HG03159 (cell line): ENCODE results near the gene RSRP1.
"Not testable (repeated sequence)": the region's sequence is repeated elsewhere in the genome, so short reads cannot be mapped to it uniquely, and the experiment has no call there.

Source experiments
- ATAC-seq: cut with Tn5 transposase; IDR thresholded peaks from one replicate; pipeline ENCODE4 v1.9.1; 2021; ENCODE audit warnings: mild to moderate bottlenecking, moderate library complexity; ENCODE audit not compliant: unreplicated experiment

The RSRP1 gene, protein sequence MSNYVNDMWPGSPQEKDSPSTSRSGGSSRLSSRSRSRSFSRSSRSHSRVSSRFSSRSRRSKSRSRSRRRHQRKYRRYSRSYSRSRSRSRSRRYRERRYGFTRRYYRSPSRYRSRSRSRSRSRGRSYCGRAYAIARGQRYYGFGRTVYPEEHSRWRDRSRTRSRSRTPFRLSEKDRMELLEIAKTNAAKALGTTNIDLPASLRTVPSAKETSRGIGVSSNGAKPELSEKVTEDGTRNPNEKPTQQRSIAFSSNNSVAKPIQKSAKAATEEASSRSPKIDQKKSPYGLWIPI

DNA sequence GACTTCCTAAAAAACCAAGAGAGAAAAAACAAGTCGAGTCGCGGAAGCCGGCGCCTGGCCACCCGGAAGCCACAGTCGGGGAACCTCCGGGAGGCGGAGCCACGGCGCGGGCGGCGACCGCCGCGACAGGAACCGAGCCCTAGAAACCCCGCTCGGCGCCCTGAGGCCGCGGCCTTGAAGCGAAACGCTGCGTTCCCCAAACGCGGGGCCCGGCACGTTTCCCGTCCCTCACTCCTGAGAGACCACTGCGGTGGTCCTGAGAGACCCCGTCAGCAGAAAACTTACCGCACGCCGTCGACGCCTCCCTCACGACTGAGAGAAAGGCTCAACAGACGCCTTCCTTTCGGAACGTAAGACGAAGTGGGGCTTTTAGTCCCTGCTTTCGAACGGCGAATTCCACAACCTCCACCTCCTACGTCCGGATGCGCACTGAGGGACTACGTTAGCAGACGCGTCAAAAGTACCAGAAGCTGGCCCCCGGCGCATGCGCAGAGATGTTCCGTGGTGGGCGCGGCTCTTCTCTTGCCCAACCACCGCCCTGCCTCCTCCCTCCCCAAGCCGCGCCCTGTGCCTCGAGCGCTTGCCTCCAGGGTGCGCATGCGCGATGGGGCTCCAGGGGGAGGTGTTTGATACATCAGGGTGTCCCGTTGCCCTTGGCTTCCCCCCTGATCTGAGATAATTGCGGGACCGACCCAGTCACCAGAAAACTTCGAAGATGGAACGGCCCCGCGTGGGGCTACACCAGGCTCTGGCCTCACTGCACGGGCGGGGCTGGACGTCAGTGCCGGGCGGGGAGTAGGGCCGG is at the start of gene RSRP1:
TSS of gene RSRP1 (minus strand) at position 431 of the 805 bp plus-strand sequence. CDS start 491 bp downstream, outside the sequence.
- ATAC-seq: peak; percentile 86

DNA sequence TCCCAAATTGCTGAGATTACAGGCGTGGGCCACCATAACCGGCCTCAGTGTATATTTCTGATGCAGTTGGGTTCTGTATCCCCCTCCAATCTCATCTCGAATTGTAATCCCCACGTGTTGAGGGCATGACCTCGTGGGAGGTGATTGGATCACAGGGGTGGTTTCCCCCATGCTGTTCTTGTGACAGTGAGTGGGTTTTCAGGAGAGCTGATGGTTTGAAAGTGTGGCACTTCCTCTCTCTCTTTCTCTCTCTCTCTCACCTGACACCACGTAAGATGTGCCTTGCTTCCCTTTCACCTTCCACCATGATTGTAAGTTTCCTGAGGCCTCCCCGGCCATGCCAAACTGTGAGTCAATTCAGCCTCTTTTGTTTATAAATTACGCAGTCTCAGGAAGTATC is 49.2 kb upstream of the RSRP1 start:
- ATAC-seq: not testable (repeated sequence)

DNA sequence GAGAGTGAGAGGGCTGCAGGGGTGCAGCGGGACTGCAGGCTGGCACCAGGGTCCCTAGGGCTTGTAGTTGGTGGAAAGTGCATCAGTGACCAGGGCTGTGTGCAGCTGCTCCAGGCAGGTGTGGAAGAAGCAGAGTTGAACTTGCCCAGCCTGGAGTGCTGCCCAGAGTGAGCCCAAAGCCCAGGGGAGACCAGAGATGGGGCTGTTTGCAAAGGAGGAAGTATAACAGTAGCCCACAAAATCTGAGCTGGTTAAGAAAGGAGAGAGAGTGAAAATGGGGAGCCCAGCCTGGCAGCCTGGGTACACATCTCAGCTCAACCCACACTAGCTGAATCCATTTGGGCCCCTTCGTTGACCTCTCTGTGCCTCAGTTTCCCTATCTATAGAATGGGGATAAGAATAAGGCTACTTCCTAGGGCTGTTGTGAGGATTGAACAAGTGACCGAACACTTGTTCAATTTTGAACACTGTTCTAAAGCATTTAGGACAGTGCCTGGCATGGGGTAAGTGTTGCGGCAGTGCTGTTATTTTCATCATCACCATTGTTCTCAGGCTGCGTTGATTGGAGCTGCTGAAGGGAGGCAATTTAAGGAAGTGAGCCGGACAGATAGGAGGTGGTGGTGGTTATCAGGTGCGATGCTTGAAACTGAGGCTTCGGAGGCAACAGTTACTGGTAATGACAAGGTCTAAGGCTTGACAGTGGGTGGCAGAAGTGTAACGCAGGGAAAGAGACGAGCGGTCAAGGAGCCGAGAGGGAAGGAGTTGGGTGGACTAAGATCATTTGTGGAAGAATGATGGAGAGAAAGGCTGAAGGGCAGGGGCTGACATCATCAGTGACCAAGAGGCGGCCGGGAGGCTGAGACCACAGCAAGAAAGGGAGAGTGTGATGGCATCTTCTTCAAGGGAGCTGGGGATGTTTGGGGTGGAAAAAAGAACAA is 47.9 kb upstream of the RSRP1 start:
- not testable (repeated sequence) for ATAC-seq

DNA sequence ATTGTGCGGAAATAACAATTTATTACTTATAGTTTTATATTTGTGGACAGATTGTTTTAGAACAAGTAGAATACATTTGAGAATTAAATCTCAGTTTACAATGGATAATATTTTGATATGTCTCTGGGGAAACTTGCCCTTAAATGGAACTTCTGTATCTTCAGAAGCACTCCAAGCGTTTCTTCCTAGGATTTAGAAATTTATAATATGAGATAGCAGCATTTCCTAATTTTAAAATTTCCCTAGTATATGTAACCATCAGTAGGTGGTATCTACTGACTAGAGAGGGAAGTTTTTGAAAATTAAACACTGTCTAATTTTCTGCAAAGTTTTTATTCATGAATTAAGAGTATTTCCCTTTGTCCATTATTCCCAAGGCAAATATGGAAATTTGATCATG is 46.2 kb upstream of the RSRP1 start:
- ATAC-seq: not testable (repeated sequence)

DNA sequence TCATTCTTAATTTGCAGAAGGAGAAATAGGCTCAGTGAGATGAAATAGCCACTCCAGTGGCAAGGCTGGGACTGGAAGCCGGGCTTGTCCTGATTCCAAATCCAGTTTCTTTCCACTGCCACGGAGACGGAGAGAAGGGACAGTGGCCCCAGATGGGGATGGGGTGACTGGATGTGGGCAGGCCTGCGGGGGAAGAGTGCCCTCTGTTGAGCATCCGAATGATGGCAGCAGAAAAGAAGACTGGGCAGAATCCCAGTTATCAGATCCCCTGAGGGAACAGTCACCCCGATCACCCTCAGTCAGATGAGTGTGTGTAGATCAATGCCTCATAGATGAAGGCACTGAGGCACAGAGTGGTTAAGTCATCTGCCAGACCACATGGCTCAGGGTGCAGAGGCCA is 42.8 kb upstream of the RSRP1 start:
- not testable (repeated sequence) for ATAC-seq

DNA sequence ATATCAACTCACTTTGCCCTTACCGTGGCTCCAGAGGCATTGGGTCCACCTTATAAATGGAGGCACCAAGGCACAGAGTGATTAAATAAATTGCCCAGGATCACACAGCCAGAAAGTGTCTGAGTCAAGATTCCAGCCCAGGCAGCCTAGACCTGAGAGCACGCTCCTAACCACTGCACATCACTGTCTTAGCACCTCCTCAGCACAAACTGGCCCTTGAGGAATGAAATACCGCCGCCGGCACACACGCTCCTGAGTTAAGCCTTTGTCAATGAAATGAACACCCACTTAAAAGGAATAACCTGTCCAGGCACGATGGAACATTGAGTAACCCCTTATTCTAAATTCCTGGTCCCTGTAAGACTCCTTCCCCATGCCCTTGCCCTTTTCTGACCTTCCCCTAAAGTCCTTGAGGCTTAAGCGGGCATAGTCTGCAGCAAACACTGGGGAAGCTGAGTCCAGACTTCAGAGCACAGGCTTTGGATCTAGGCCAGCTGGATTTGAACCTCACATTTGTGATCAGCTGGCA is 41.4 kb upstream of the RSRP1 start:
- ATAC-seq: not testable (repeated sequence)

DNA sequence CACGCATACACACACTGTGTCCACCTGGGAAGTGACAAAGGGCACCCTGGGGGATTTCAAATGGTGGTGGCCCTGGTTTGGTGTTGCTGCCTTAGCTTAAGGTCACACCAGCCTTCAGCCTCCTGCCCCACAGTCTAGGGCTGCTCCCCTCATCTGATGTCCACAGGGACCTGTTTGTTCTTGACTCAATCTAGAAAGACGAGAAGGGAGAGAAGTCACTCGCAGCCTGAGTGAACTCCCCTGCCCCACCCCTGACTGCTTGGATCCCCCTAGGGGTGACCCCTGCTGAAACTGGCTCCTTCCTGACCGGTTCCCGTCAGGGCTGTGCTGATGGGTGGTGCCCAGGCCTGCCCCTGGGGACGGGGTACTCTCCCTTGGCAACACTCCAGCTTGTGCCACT is 39.9 kb upstream of the RSRP1 start:
- not testable (repeated sequence) for ATAC-seq

DNA sequence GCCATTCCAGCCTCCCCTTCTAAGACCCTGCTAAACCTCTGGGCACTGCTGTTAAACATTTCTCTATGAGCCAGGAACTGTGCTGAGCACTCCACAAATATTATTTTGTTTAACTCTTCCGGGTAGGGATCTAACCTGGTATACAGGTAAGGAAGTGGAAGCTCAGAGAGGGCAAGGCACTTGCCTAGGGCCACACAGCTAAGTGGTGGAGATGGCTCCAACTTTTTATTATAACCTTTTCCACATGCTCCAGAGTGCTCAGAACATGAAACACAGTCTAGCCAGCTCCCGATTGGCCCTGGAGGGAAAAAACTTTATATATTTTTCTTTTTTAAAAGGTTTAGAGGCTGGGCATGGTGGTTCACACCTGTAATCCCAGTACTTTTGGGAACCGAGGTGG is 38.6 kb upstream of the RSRP1 start:
- ATAC-seq: not testable (repeated sequence)

DNA sequence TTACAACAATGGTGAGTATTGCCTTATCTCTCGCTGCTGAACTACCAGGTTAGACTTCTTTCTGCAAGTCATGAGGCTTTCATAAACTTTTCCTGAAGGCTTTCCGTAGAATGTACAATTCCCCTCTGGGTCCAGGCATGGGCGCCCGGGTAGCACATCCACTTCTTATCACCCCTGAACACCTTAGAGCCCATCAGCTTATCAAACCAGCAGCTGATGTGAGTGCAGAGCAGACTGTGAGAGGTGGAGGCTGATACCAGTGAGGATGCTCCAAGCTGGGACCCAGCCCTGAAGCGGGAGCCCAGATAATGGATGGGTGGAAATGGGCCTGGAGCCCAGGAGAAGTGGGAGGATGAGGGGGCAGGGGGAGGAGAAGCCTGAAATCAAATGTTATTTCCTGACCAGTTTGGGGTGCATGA is 32.4 kb upstream of the RSRP1 start:
- ATAC-seq: not testable (repeated sequence)

DNA sequence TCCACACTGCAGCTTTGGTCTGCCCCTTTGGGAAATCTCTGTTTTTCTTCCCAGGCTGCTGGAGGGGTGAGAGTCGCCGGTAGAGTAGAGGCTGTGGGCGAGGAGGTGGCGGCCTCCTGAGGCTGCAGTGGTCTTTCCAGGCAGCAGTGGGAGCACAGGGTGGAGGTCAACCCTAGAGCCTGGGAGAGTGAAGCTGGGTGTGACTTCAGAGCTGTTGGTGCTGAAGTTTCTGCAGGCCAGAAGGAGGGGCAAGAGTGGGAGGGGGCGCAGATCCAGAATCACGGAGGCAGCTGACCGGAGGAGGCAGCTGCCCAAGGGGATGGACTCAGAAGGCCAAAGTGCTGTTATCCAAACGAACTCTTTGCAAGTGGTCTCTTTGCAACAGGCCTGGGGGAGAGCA is 31.5 kb upstream of the RSRP1 start:
- ATAC-seq: not testable (repeated sequence)

DNA sequence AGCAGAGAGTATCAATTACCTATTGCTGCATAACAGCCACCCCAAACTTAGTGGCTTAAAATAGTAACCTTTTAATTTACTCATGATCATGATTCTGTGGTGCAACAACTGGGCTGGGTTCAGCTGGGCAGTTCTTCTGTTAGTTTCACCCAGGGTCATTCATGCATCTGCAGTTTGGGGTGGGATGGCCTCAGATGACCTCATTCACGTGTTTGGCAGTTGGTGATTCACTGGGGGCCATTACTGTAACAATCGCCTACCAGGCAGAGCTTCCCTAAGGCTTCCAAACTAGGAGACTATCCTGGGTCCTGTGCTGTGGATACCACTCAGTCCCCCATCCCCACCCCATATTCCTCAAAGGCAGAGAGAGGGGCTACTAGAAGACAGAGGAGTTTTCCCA is 31.1 kb upstream of the RSRP1 start:
- not testable (repeated sequence) for ATAC-seq

DNA sequence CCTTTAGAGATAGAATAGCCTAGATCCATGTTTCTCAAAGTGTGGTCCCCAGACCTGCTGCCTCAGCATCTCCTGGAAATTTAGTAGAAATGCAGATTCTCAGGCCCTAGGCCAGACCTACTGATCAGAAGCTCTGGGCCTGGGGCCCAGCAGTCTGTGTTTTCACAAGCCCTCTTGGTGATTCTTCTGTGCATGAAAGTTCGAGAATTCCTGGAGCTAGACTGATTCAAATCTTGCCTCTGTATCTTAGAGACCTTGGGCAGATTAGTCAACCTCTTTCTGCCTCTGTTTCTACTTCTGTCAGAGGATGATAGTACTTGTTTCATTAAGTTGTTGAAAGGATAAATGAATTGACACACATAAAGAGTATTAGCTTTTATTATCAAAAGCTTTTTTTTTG is 30.0 kb upstream of the RSRP1 start:
- not testable (repeated sequence) for ATAC-seq

DNA sequence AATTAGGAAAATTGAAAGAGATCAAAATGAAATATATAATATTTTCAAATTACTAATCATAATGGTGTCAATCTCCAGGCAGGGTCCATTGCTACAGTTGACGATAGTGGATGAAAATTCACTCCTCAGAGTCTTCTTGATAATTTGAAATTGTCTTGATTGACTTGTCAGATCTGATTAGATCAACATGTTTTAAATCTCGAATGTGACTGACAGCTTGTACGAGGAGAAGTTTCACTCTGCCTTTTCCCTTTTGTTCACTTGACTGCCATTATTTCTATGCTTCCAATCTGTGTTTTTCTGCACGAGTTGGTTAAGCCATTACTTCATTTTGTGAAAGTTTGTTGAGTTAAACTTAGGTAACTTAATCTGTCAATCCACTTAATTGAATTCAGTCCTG is 28.4 kb upstream of the RSRP1 start:
- not testable (repeated sequence) for ATAC-seq

DNA sequence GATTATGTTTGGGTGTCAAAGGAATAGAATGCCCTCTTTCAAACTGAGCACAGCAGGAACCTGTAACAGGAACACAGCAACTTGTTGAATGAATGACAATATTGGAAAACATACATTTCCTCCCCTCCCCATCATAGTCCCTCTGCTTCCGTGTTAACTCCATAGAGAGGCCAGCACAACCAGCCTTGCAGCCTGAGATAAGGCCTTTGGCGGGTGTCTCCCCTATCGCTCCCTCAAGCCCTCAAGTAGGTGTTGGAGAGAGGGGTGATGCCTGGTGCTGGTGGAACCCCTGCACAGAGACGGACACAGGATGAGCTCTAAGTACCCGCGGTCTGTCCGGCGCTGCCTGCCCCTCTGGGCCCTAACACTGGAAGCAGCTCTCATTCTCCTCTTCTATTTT is 25.0 kb upstream of the RSRP1 start, which contains the start of gene RHD:
TSS of gene RHD (plus strand) at position 272 of the 400 bp plus-strand sequence. CDS start at position 311, 39 bp downstream.
- ATAC-seq: not testable (repeated sequence)

DNA sequence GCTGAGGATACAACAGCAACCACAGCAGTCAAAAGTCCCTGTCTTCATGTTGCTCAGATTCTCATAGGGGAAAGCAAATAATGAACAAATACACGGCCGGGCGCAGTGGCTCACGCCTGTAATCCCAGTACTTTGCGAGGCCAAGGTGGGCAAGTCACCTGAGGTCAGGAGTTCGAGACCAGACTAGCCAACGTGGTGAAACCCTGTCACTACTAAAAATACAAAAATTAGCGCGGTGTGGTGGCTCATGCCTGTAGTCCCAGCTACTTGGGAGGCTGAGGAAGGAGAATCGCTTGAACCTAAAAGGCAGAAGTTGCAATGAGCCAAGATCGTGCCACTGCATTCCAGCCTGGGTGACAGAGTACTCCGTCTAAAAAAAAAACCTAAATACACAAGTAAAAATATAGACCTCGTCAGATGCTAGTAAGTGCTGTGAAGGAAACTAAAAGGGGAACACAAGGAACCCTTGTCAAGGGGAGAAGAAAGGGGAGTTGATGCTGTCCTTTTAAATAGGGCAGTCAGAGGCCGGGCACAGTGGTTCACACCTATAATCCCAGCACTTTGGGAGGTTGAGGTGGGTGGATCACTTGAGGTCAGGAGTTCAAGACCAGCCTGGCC is 21.0 kb upstream of the RSRP1 start:
- ATAC-seq: not testable (repeated sequence)

DNA sequence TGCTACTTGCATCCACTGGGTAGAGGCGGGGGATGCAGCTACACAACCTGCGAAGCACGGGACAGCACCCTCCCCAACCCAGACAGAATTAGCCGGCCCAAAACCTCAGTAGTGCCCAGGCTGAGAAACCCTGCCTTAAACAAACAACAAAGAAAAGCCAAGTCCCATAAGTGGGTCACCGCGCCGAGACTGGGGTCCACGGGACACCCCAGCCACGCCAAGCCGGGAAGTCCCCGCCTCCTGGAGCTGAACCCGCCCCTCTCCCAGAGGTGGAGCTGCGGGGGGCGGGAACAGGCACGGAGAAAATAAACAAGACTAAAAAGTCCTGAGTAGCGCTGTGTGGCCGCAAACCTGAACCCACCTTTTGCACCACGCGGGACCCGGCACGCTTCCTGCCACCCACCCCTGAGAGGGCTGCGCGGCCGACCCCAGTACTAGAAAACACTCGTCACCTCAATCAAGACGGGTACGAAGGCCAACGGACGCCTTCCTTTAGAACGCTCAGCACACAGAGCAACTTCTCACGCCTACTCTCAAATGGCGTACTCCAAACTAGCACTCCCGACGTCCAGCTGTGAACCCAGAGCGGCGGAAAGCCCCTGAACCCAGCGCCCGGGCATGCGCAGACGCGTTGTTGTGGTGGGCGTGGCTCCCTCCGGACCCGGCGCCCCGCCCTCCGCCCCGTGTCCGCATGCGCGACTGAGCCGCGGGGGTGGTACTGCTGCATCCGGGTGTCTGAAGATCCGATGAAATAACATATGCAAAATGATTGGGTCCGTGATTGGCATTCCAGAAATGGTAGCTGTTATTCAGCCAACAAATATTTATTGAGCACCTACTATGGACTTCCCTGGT is 20.3 kb upstream of the RSRP1 start:
- ATAC-seq: peak; percentile 66

DNA sequence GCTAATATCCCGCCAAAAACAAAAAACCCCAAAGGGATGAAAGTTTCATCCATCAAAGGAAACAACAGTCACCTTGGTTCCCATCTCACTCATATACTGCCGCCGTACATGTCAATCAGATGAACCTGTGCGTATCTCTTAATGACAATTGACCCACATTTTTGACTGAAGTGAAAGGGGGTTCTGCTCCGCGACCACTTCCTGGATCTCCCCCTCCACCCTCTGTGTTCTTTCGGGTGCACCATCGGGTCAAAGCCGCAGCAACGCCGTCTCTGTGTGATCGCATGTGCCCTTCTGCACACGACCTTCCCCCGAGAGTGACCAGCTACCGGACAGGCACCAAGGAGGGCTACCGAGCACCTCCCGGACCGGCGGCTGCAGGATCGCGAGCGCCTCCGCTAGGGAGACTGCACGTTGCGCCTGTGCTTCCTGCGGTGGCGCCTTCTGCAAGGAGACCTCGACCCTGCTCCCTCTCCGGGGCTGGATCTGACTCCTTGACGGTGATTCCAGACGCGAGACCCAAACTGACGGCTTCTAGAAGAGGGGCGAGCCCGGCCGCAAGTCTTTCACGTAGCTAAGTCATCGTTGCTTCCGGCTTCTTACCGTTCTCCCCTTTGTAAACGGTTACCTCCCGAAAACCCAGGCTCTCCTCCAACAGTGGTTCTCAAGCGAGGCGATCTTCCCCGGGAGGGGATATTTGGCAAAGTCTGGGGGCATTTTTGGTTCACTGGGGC is 19.5 kb upstream of the RSRP1 start:
- ATAC-seq: peak; percentile 18

DNA sequence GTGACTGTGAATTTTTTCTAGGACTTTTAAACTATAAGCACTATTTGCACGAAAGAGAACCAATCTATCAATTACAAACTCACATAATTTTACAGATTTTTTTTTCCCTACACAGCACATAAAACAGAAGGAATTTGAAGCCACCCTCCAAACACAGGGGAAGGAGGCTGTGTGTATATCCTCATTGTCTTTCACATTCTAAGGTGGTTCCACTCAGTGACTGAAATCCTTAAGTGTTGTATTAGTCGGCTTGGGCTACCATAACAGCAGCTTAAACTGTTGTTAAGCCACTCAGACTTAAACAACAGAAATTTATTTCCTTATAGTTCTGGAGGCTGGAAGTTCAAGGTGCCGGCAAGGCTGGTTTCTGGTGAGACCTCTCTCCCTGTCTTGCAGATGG is 13.1 kb upstream of the RSRP1 start:
- not testable (repeated sequence) for ATAC-seq
